LHCN-M2 (cell line): ENCODE data around the gene STRN3. TPM values are rescaled to one million over a fixed set of nuclear protein-coding genes. Genes with fewer than 3 reads are reported as not detected.
"Not testable (repeated sequence)": the region's sequence is repeated elsewhere in the genome, so short reads cannot be mapped to it uniquely, and the experiment has no call there.

Experiments
- DNase-seq: peaks from one replicate; pipeline ENCODE4 v3.0.0-alpha.2; 2012; ENCODE audit warnings: low read depth
- polyA plus RNA-seq: library from polyadenylated mRNA; unstranded; fragments of >200 nt; gene quantifications from one replicate; pipeline ENCODE4 v1.2.1, GENCODE V29; 2012; ENCODE audit warnings: missing spikeins
- total RNA-seq: library from RNA; depleted of rRNA; stranded (reverse); fragments of >200 nt; gene quantifications from 2 replicates; pipeline ENCODE4 v1.2.3, GENCODE V29; 2014; rRNA removed

Gene STRN3
- 32.1 and 39.0 TPM in 2 replicates for total RNA-seq
- polyA plus RNA-seq, result 9.7 TPM

- no peak for DNase-seq
These were observed at the start of gene STRN3 for GRCh38 chr14:31026077-31026449. TSS of gene STRN3 (minus strand) at chr14:31026379. CDS start at chr14:31026185, 194 bp downstream.

- no peak for DNase-seq
These were observed 49.0 kb upstream of the STRN3 start for GRCh38 chr14:31075144-31075543.

- no peak for DNase-seq
These were observed 45.0 kb upstream of the STRN3 start for GRCh38 chr14:31071151-31071550.

- peak; percentile 91 for DNase-seq
These were observed 44.3 kb upstream of the STRN3 start for GRCh38 chr14:31070431-31070830.

- DNase-seq, result no peak
These were observed 43.2 kb upstream of the STRN3 start for GRCh38 chr14:31069343-31069742.

GRCh38 chr14:31068235-31068634 is 42.1 kb upstream of the STRN3 start:
- DNase-seq, result no peak

- DNase-seq, result not testable (repeated sequence)
These were observed 36.7 kb upstream of the STRN3 start for GRCh38 chr14:31062908-31063307.

GRCh38 chr14:31060253-31060875 is 34.2 kb upstream of the STRN3 start:
- DNase-seq, result no peak

- DNase-seq, result peak; percentile 96
These were observed 33.2 kb upstream of the STRN3 start for GRCh38 chr14:31059152-31059924.

- DNase-seq, result no peak
These were observed 31.7 kb upstream of the STRN3 start for GRCh38 chr14:31057701-31058364.

- no peak for DNase-seq
These were observed 30.9 kb upstream of the STRN3 start for GRCh38 chr14:31057035-31057434.

GRCh38 chr14:31052905-31053586 is 26.9 kb upstream of the STRN3 start:
- DNase-seq, result not testable (repeated sequence)

GRCh38 chr14:31051511-31051910 is 25.3 kb upstream of the STRN3 start:
- DNase-seq, result no peak

GRCh38 chr14:31051023-31051422 is 24.8 kb upstream of the STRN3 start:
- DNase-seq, result no peak

- DNase-seq, result no peak
These were observed 21.3 kb upstream of the STRN3 start for GRCh38 chr14:31047503-31047902.

- DNase-seq, result no peak
These were observed 19.4 kb upstream of the STRN3 start for GRCh38 chr14:31045501-31046080.

- DNase-seq, result no peak
These were observed 17.2 kb upstream of the STRN3 start for GRCh38 chr14:31043379-31043778.

GRCh38 chr14:31042893-31043292 is 16.7 kb upstream of the STRN3 start:
- not testable (repeated sequence) for DNase-seq

GRCh38 chr14:31042300-31042699 is 16.1 kb upstream of the STRN3 start:
- DNase-seq, result no peak

GRCh38 chr14:31038521-31039166 is 12.5 kb upstream of the STRN3 start:
- DNase-seq, result peak; percentile 29

GRCh38 chr14:31037709-31038221 is 11.6 kb upstream of the STRN3 start:
- no peak for DNase-seq
